NCI-H146 treated with DMSO at 0.1 percent for 48 hours (cell line): ENCODE results near the gene ABCC11.
"Not testable (repeated sequence)": the region's sequence is repeated elsewhere in the genome, so short reads cannot be mapped to it uniquely, and the experiment has no call there.

Source experiments
- DNase-seq: peaks from one replicate; lab custom pipeline; 2025; ENCODE audit not compliant: unreplicated experiment; lab: John Stamatoyannopoulos, UW

ABCC11 gene

GRCh38 chr16:48250520-48251278, 3.4 kb upstream of the ABCC11 start:
- DNase-seq: no peak

DNA sequence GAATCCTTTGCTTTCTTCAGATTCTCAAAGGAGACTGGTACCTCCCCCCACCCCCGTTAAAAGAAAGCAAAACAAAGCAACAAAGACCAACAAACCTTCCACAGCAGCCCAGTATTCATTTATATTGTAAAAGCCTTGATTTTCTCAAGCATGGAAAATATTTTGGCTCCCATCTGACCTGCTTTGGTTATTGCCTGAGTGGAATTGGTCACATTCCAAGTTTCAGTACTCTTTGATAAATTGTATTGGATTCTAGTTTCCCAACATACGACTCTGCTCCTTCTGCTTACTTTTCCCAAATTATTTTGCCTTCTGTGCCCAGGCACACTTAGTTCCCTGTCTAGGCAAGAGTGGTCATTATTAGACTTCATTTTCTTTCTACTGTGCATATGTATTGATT, 1.3 kb downstream of the ABCC11 start:
- no peak for DNase-seq

DNA sequence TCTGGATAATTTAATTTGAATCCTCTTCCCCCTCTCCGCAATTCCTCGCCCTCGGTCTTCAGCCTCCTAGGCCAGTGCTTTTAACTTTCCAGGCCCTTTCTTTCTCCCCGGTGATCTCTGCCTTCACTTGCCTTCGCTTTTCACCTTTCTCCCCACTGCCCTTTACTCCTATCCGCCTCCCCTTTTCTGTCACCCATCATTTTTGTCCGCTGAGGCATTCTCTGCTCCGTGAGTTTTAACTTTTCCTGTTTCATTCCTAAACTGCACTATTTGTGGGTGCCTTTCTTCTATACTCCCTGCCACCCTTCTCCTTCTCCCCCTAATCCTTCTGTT, 2.5 kb downstream of the ABCC11 start:
- no peak for DNase-seq

GRCh38 chr16:48244080-48244862, 3.1 kb downstream of the ABCC11 start, which contains the start of gene LONP2:
LONP2 (plus strand) TSS chr16:48244300; CDS start chr16:48244389, 89 bp downstream.
- peak; percentile 55 for DNase-seq

DNA sequence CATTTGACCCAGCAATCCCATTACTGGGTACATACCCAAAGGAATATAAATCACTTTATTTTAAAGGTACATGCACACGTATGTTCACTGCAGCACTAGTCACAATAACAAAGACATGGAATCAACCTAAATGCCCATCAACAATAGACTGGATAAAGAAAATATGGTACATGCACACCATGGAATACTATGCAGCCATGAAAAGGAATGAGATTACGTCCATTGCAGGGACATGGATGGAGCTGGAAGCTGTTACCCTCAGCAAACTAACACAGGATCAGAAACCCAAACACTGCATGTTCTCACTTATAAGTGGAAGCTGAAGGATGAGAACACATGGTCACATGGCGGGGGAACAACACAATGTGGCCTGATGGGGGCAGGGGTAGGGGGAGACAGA, 7.2 kb downstream of the ABCC11 start:
- DNase-seq: not testable (repeated sequence)

DNA sequence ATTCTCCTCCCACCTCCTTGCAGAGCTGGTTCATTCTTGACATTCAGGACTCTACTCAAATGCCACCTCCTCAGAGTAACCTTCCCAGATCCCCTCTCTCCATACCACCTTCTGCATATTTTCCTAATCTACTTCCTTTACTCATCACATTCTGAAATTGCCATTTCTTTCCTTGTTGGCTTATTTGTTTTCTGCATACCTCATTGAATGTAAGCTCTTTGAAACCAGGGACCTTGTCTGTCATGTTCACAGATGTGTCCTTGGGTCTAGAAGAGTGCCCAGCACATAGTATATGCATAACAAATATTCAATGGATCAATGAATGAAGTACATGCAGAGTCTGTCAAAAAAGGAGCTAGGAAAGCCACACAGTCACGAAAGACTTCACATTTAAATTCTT, 11.1 kb downstream of the ABCC11 start:
- DNase-seq: no peak

DNA sequence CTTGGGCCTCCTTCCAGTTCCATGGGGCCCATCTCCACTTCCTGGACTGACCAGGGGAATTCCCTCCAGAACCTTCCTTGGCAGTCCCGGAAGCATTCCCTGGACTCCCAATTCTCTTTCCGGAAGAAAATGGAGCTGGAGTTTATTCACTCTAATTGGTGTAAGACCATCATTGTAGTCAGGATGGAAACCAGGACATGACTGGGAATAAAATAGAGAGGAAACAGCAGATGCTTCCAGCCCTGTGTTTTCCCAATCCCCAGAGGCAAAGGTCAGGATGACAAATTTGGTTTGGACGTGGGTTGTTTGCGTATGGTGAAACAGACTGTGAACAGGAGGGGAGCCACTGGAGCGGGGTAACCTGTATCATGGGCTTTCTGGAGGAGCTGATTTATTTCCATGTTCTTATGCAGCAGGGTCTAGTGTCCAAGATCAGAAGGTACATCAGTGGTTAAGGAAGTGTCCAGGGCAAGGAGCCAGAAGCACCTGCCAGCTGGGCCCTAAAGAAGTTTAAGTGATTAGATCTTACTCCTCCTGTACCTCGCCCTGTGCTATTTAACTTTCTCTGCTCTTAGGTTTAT, 11.7 kb downstream of the ABCC11 start:
- DNase-seq: no peak

- DNase-seq: no peak
These were observed 12.2 kb downstream of the ABCC11 start for GRCh38 chr16:48235058-48235555.

- no peak for DNase-seq
These were observed 12.7 kb downstream of the ABCC11 start for GRCh38 chr16:48234630-48235029.

- DNase-seq: no peak
These were observed 14.8 kb downstream of the ABCC11 start for GRCh38 chr16:48232493-48233040.

- no peak for DNase-seq
These were observed 15.4 kb downstream of the ABCC11 start for GRCh38 chr16:48231727-48232492.

GRCh38 chr16:48225456-48225855, 21.9 kb downstream of the ABCC11 start:
- no peak for DNase-seq

- no peak for DNase-seq
These were observed 23.8 kb downstream of the ABCC11 start for GRCh38 chr16:48223490-48223889.

DNA sequence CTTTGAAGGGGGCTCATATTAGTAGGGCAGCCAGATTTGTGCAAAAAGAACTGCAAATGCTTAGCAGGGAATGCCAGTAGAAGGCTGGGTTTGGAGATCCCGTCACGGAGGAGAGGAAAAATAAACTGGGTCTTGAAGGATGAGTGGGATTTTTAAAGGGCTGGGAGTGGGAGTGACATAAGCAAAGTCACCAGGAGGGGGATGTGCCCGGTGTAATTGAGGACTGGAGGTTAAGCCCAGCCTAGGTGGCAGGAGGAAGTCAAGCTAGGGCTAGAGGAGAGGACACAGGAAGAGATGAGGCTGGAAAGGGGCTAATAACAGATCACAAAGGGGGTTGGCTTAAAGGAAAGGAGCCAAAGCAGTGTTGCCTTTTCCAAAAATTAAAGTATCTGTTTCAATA, 26.4 kb downstream of the ABCC11 start:
- DNase-seq: no peak

DNA sequence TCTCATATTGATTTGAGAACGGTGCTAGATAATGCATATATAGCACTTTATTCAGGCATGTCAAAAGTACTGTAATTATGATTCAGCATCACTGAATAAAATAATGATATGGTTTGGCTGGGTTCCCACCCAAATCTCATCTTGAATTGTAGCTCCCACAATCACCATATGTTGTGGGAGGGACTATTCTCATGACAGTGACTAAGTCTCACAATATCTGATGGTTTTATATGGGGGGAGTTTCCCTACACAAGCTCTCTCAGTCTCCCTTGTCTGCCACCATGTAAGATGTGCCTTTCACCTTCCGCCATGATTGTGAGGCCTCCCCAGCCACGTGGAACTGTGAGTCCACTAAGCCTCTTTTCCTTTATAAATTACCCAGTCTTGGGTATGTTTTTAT, 28.9 kb downstream of the ABCC11 start:
- no peak for DNase-seq

DNA sequence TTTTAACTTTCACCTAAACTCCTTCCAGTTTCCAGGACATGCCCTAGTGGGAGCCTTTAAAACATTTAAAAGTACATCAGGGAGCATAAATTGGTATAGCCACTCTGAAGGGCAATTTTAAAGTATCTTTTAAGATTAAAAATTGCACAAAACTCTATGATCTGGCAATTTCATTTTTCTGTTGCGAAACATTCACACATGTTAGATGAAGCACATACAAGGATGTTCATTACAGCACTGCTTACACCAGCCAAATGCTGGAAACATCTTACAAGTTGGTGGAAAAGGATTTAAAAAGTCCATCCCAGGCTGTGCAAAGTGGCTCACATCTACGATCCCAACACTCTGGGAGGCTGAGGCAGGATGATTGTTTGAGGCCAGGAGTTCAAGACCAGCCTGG, 29.6 kb downstream of the ABCC11 start:
- DNase-seq: no peak

DNA sequence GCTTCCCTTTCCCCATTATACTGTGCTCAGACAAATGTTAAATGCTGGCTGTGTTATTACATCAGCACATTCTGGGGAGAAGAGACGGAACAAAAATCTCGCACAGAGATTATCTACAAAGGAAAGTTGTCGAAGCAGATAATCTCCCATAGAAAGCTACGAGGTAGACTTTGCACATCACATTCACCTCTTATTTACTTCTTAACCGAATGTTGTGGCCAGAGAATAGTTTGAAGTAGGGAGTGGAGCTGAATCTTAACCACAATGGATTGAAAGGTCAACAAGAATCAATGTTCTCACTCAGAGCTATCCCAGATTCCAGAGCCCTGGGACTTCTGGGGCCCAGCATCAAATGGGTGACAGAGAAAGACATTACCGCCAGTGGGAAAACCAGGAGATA, 31.6 kb downstream of the ABCC11 start:
- DNase-seq: no peak

- DNase-seq: no peak
These were observed 35.3 kb downstream of the ABCC11 start for GRCh38 chr16:48212033-48212432.

- no peak for DNase-seq
These were observed 36.6 kb downstream of the ABCC11 start for GRCh38 chr16:48210747-48211146.

- no peak for DNase-seq
These were observed 40.6 kb downstream of the ABCC11 start for GRCh38 chr16:48206594-48207242.

DNA sequence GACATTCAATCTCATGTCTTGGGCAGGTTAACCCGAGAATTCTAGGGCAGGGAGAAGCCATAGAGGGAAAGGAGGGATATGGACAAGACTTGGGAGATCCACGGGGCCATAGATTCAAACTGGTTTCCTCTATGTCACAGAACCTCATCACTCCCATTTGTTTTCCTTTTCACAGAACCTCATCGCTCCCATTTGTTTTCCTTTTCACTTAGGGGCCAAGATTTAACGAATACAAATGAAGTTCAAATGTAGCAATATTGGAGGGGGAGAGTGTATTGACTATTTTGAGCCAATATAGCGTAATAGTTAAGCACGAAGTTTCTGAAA, 42.6 kb downstream of the ABCC11 start:
- DNase-seq: no peak
